IMR-90 (cell line): Measurements from ENCODE around the gene NDUFC2.
"Not testable (repeated sequence)": the region's sequence is repeated elsewhere in the genome, so short reads cannot be mapped to it uniquely, and the experiment has no call there.

Source experiments
- CEBPB ChIP-seq: IDR thresholded peaks from 2 replicates; pipeline ENCODE4 v1.6.1; 2012; ENCODE audit warnings: low read depth, low read length, improper control_type of control experiment
- CTCF ChIP-seq: conservative IDR thresholded peaks from 2 replicates; pipeline ENCODE4 v1.5.1; 2012; ENCODE audit warnings: mild to moderate bottlenecking, low read depth, low read length, improper control_type of control experiment

- TF ChIP-seq CEBPB, CTCF: not testable (repeated sequence)
Measured at GRCh38 chr11:78077592-78077991, 2.1 kb downstream of the NDUFC2 start.
